Stimulated activated naive CD4-positive, alpha-beta T cell (primary cell): Measurements from ENCODE around the gene ZBTB17.
A peak's percentile ranks its signal among the peaks of the same experiment; 100 is the strongest.

Experiments used
- DNase-seq, 6 experiments: peaks; one replicate each; lab custom pipeline; 2025; lab: John Stamatoyannopoulos, UW

ZBTB17 gene

DNA sequence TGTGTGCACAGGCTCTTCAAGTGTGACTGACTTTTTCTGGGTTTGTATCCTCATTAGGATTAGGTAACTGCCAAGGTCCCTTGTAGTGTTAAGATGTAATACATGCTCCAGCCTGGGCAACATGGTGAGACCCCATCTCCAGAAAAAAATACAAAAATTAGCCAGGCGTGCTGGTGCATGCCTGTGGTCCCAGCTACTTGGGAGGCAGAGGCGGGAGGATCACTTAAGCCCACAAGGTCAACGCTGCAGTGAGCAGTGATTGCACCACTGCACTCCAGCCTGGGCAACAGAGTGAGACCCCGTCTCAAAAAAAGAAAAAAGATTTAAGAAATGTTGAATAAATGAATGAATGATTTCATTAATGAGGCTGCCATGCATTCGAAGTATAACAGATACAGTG lies 15.1 kb downstream of the ZBTB17 start:
- DNase-seq = no peak

DNA sequence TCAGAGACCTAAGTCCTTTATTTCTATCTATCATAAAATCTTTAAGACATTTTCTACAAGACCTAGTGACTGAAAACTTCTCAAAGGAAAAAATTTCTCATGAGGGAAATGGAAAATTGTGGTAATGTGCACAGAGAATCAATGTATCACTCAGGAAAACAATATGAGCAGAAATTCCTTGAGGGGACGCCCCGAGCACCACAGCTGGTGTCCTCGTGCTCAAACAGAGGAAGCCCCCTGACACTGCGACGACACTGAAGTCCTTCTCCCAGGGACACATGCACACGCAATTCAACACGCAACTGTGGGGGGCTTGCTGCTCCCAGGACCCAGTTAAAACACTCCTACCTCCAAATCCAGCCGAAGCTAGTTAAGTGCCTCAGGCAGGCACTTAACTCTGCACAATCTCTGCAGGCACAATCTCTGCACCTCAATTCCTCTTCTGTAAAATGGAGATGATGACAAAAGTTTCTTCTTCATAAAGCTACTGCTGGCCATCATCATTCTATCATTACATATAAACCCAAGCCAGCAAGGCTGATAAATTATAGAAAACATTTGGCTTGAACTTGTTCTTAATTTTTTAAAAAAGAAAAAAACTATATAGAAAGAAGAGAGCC lies 16.0 kb downstream of the ZBTB17 start:
- DNase-seq = no peak

DNA sequence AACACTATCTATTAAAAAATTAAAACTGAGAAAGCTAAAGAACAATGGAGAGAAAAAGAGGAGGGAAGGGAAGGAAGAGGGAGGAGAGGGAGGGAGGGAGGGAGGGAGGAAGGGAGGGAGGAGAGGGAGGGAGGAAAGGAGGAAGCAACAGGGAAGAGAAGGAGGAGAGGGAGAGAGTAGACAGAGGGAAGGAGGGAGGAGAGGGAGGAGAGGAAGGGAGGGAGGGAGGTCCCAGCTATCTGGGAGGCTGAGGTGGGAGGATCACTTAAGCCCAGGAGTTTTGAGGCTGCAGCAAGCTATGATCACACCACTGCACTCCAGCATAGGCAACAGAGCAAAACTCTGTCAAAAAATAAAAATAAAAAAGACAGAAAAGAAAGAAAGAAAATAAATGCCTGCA lies 16.5 kb downstream of the ZBTB17 start:
- DNase-seq = no peak

DNA sequence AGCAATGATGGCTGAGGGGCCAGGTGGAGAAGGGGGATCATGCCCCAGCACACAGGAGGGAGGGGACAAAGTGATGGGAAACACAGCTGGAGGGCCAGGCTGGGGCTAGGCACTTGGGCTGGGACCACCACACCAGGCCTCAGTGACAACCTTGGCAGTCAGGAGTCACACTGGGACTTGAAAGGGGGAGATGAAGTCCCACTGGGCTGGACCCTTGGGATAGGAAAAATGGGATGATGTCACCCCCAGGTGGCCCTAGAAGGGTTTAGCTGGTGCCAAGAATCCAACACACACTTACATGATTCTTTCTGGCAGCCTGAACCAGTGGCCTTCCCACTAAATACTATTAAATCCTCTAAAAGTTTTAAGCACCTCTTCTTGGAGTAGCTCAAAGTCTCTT lies 17.1 kb downstream of the ZBTB17 start:
- no peak for DNase-seq

DNA sequence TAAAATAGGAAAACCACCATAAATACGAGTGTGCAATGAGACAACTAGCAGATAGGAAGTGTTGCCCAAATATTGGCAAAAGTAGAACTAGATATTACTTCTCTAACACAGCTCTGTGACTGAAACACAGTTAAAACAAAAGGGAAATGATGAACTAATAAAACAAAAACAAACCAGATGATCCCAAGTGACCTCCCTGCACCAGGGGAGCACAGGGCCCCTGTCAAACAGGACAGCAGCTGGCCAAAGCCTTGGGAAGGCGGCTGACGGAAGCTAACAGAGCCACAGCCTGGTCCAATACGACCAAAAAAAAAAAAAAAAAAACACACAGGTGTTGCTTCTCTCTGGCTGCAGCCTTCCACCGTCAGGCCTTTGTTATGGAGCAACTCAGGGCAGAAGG lies 17.8 kb downstream of the ZBTB17 start:
- no peak for DNase-seq

DNA sequence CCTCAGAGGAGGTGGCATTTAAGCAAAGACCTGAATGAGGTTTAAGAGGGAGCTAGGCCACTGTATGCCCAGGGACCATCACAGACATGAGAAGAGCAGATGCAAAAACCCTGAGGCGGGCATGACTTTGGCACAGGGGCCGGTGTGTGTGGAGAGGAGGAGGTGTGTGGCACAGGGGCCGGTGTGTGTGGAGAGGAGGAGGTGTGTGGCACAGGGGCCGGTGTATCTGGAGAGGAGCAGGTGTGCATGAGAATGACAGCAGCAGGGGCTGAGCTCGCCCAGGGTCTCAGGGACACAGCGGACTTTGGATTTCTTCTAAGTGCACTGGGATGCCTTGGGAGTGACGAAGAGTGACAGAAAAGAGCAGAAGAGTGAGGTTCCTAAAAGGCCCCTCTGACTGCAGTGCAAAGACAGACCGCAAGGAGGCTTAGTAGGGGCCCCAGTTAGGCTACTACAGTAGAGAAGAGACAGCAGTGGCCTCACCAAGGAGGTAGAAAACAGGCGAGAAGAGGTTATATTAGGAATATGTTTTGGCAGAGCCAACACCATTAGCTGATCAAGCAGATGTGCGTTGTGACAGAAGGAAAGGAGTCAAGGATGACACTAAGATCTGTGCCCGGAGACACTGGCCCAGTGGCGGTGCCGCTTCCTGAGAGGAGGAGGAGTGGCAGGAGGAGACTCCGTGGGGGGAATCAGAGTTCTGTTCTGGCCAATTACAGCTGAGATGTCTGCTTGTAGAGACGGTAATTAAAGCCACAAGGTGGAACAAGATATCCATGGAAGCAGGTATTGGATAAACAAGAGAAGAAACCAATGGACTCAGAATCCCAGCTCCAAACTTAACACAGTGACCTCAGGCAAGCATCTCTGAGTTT lies 18.4 kb downstream of the ZBTB17 start:
- DNase-seq = no peak

DNA sequence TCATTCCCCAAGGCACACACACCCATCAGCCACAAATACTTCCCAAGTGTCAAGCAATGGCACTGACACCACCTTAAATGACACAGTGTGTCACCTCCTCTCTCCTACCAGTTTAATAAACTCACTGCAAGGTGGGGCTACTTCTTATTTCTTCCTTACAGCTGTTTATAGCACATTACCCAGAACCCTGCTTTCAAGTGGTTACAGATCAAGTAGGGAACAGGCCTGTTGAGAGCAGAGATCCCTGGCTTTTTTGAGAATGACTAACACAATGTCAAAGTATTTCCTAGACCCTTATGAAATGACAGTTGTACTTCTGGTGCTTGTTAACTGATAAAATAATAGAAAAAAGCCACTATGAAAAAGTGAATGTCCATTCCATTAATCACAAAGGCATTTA lies 19.8 kb downstream of the ZBTB17 start:
- no peak for DNase-seq

DNA sequence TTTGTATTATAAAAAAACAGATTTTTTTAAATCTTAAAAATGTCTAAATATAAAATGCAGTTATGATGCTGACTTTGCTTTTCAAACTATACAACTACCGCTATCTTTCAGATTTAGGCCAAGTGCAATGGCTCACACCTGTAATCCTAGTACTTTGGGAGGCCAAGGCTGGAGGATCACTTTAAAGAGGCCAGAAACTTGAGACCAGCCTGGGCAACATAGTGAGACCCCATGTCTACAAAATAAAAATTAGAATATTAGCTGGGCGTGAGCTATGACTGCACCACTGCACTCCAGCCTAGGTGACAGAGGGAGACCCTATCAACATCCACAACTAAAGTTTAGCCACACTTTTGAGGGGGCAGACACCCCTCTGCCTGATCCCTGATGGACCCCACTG lies 20.3 kb downstream of the ZBTB17 start:
- DNase-seq = no peak

DNA sequence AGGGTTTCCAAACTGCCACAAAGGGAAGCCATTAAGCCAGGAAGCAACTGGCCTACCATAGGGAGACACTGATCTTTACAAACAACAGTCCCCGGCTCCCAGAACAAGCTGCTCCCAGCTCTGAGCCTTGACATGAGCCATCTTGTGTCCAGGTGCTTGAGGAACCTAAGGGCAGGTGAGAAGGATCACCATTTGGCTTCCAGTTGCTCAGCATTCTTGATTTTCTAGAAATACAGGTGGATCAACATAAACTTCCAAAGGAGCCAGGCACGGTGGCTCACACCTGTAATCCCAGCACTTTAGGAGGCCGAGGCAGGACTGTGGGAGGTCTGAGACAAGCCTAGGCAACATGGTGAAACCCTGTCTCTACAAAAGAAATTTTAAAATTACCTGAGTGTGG lies 21.6 kb downstream of the ZBTB17 start:
- DNase-seq = no peak

DNA sequence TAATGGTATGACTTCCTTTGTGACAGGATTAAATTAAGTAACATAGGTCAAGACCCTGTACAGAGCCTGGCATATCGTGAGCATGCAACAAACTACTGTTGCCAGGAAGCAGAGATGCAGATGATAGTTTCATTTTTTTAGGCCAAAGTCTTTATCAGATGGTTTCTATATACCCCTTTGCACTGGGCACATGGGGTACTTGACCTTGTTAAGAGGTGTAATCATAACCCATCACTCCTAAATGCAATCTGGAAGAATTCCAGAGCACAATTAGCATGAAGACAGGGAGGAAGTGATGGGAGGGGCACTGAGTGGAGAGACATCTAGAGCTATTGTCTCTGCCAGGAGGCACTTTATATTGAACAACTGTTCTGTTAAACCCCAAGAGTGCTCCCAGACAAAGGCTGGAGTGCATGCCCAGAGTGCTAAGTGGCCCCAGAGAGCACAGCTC lies 22.1 kb downstream of the ZBTB17 start:
- DNase-seq = no peak

DNA sequence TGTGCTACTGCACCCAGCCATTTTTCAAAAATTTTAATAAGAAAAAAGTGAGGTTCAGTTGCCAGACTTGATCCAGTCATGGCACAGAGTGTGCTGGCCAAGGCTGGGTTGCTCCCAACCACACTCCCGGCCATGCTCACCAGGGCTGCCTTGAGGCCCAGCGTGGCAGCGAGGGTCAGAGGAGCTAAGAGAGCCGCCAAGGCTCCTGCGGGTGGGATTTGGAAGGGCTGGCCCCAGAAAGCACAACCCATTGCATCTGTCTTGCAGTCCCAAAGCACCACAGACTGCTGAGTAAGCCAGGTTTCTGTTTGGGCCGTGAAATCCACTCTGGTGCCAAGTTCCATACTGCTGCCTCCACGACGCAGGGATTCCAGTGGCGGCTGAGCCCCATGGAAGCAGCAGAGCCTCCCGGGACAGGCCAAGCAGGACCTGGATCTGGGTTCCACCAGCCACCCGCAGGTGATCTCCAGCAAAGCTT lies 22.6 kb downstream of the ZBTB17 start:
- DNase-seq = no peak

DNA sequence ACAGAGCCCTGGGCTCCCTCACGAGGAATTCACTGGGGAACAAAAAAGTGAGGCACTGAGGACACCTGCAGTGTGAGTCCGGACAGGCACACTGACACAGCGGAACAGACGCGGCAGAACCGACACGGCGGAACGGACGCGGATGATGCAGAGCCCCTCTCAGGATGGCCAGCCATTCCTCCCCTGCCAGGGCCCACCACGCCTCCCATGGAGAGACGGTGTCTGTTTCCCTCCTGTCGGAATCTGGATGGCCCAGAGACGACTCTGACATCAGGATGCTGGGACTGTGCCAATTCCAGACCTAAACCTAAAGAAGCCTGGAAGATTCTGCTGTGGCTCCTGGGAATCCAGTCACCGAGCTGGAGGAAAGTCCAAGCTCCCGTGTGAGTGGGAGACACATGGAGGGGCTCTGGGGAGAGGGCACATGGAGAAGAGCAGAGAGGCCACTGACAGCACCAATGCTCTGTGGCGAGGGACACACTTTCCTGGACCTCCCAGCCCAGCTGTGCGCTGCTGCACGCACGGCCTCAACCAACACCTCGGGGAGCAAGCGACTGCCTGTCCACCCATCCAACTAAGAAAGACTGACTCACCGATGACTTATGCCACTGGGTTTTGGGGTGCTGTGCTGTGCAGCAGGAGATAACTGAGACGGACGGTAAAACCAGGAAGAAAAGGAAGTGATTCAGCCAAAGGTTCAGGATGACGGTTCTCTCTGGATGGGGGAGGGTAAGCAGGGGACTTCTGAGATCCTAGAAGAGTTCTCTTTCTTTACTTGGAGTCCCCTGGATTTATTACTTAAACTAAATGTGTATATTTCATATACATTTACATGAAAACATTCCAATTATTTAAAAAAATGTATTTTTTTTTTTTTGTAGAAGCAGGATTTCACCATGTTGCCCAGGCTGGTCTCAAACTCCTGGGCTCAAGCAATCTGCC lies 23.3 kb downstream of the ZBTB17 start:
- DNase-seq = no peak

DNA sequence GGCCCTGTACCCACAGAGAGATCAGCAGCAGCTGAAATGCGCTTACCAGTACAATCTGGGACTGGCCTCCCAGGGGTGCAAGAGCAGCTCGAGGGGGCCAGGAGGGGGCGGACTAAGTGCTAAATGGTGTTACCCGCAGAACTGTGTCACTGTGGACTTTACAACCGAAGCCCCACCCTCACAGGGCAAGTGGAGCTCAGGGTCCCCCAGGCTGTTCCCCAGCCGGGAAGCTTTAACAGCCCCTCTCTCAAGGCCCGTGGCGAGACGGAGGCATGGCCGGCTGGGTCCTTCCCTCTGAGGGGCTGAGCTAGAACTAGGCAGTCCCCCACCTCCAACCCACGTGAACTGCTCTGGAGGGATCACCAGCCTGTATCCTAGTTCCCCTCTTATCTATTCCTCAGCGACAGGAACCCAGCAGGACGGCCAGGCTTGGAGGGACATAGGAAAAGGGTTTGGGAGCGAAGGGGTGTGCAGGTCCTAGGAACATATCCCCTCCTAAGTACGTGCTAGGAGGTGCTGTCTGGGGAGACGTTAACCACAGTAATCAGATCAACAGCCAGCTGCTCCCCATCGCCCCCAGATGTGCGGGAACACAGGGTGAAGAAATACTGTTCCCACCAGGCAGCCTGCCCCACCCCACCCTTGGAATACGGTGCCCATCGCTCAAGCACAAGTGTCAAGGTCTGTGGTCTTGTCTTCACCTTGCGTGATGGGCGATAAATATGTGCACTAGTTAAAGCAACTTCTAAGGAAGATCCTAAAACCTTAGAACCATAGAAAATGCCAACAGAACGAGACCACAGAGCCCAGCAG lies 24.4 kb downstream of the ZBTB17 start:
- DNase-seq = no peak

DNA sequence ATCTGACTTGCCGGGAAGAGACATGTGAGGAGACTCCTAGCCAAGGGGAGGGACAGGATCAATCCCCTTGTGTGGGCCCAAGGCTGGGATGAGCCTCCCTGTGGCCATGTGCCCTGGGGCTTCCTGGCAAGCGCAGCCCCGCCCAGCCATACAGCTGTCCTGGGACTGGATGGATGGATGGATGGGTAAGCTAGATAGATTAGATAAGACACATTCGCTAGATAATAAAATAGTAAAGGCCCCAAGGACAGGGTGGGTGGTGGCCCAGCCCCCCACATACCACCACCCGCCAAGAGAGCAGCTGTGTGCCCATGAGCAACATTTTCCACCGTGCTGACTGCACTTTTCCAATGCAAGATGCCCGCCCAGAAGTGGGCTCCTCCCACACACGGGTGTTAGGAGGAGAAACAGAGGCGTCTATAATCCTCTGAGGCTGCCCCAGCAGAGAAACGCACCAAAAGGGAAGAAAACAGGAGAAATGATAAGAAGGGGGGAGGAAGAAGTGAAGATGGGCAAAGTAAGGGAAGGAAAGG lies 25.1 kb downstream of the ZBTB17 start:
- DNase-seq = peak in 1 of 6 experiments; percentile 34

DNA sequence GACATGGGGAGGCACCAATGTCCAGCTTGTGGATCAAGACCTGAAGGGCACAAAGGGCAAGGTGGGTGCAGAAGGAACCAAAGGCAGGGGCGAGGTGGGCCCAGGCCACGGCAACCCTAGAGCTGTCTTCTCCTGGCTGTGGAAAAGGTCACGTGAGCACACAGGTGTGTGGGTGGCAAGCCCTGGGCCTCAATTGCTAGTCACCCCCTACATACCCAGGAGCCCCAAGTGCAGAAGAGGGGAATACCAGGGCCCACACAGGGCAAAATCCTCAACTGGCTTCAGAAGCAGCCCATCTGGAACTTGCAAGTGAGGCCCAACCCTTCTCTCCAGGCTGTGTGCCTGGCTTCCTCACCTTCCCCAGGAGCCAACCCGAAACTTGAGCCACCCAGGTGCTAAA lies 25.6 kb downstream of the ZBTB17 start:
- no peak for DNase-seq

DNA sequence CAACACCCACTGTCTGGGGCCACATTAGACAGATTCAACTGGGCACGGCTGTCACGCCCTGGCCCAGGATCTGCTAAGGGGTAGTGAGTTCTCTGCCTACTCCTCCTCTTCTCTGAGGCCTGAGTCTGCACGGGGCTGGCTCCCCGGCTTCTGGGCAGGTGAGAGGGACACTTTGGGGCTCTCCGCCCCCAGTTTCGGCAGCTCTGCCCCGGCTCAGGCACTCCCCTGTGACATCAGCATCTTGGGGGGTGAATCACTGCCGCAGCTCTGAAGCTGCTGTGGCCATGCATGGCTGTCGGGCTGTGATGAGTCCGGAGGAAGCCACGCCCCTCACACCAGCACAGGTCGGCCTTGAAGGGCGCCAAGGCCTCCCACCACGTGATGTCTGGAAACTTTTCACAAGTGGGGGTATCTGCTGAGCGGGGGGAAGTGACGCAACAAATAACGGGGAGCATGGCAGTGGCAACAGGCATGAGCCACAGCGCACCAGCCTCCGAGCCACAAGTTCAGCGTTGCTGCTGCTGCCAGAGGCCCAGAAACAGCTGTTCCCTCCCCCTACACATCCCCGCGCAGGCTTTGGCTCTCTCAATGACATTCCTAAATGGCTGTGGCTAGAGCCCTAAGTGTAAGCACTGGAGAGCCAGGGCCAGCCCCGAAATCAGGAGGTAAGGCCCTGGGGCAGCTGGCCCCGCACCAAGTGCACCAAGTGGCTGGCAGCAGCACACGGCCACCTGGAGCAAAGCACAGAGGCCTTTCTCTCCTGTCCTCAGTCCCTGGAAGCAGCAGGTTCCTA lies 26.3 kb downstream of the ZBTB17 start:
- peak in 1 of 6 experiments; percentile 30 for DNase-seq

DNA sequence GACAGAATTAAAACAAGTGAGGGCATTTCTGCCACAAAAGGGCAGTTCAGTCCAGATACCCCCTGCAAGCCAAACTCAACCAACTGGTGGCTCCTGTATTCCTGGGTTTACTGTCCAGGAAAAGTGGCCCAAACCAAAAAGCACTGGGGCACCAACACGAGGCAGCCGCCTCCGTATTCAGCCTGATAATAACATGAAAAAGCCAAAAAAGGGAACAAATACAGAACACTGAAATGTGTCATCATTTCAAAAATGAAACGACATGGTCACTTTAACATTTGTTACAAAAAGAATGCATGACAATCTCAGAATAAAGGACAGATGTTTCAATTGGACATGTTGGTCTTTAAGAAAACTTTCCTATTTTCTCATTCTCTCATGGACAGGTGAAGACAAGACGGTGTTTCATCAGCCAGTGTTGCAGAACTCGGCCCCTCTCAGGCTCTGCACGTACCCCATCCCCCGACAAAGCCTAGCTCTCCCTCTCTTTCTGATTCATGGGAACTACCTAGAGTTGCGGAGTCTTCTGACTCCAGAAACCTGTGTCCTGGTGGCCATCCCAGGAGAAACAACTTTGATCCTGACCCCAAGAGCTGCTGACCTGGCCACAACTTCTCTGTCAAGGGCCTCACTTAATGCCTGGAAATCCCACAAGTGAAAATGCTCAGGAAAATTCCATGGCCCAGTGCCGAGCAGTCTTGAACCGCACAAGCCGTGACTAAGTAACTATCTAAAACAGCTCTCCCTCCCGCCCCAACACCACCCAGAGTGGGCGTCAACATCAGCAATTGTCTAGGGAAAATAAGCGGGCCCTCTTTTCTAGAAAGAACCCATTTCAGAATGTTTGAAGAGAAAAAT lies 27.1 kb downstream of the ZBTB17 start:
- DNase-seq = no peak

DNA sequence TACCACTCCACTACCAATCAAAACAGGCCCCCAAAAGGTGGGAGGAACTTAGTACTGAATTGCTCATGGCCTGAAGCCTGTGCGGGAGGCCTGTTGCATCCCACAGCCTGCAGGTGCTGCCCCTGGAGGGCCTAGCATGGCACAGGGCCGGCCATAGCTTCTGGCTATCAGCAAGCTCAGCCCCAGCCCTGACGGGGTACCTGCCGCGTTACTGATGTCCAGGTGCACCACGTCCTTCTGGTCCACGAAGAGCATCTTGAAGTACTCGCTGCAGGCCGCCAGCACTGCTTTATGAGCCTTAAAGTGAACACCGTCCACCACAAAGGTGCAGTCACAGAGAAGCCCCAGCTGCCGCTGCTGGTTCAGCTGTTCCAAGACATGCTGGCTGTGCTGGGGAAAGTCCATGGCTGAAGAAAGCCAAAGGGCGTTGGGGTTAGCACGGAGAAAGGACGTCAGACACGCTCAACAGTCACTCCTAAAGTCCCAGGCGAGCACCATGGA lies 27.8 kb downstream of the ZBTB17 start:
- DNase-seq = no peak
